K562 (cell line): ENCODE data around the gene EDN2. TPM values are rescaled to one million over a fixed set of nuclear protein-coding genes. Genes with fewer than 3 reads are reported as not detected.

Experiments
- ATAC-seq: fragments of 200-7000 bp; cut with Tn5 transposase; 3 replicates; pipeline ENCODE4 v1.9.1; 2020; ENCODE audit warnings: moderate library complexity
- BruUV-seq: library from RNA; stranded (reverse); fragments of 400-500 nt; replicated peaks from 2 replicates; lab custom pipeline; 2021; lab: Mats Ljungman, UMichigan
- CTCF ChIA-PET: fragments of 300-600 bp; formaldehyde crosslinking; extraction: SDS; loops from one replicate; lab custom pipeline; 2021; ENCODE audit warnings: low intra/inter-chr PET ratio; lab: Yijun Ruan, JAX
- POLR2A ChIA-PET: fragments of 300-600, 350-650 bp; sonication (Branson Sonifier 250); formaldehyde crosslinking; extraction: SDS; loops from one replicate; lab custom pipeline; 2021; ENCODE audit warnings: antibody characterized with exemption, inconsistent platforms; lab: Yijun Ruan, JAX
- DNase-seq, 4 experiments: peaks; one replicate each; pipeline versions ENCODE4 v3.0.0 to v3.0.0-alpha.2; 2011 to 2018; ENCODE audit warnings: low spot score in 3 of 4, mixed read lengths in 3 of 4; ENCODE audit errors: extremely low read depth in 1 of 4
- FAIRE-seq: peaks from 2 replicates; lab custom pipeline; 2011; peaks lifted over from hg19 to GRCh38; lab: Jason Lieb, UNC
- H2AFZ ChIP-seq: 2 replicates; pipeline ENCODE4 v1.6.0; 2011; ENCODE audit warnings: low read depth, low read length, control low read depth, inconsistent platforms
- H3K27ac ChIP-seq: fragments of 200-600 bp; 3 replicates; pipeline ENCODE4 v1.8.0; 2011; ENCODE audit warnings: low read depth, mild to moderate bottlenecking, control low read depth, inconsistent platforms, low read length, moderate library complexity, mixed read lengths; ENCODE audit errors: extremely low read depth
- H3K27me3 ChIP-seq, 2 experiments: fragments of 300-600 bp in 1 of 2; 2 replicates in 1 of 2; 3 replicates in 1 of 2; pipeline versions ENCODE4 v1.6.0 to v1.8.0; 2011; ENCODE audit warnings: inconsistent platforms in 2 of 2, low read length in 2 of 2, mild to moderate bottlenecking in 1 of 2, mixed read lengths in 1 of 2, moderate library complexity in 1 of 2; ENCODE audit not compliant: control insufficient read depth in 2 of 2, insufficient read depth in 2 of 2
- H3K36me3 ChIP-seq: fragments of 300-600 bp; 3 replicates; pipeline ENCODE4 v1.8.0; 2011; ENCODE audit warnings: mild to moderate bottlenecking, low read length, inconsistent platforms; ENCODE audit not compliant: control insufficient read depth, insufficient read depth
- H3K4me1 ChIP-seq, 2 experiments: fragments of 200-600 bp in 1 of 2; replicated peaks in 1 of 2; 2 replicates in 1 of 2; 3 replicates in 1 of 2; pipeline versions ENCODE4 v1.5.1 to v1.8.0; 2011; ENCODE audit warnings: inconsistent platforms in 2 of 2, low read length in 2 of 2, mild to moderate bottlenecking in 1 of 2, mixed read lengths in 1 of 2, moderate library complexity in 1 of 2; ENCODE audit not compliant: control insufficient read depth in 2 of 2, insufficient read depth in 2 of 2
- H3K4me2 ChIP-seq: 2 replicates; pipeline ENCODE4 v1.6.1; 2011; ENCODE audit warnings: low read length, control low read depth, inconsistent platforms, mixed read lengths; ENCODE audit not compliant: insufficient read depth
- H3K4me3 ChIP-seq: fragments of 200-600 bp; sonication (generic), shearing (Covaris generic); 2 replicates; pipeline ENCODE4 v1.5.1; 2016; ENCODE audit warnings: control low read depth, inconsistent platforms
- H3K79me2 ChIP-seq: fragments of 200-600 bp; 3 replicates; pipeline ENCODE4 v1.8.0; 2011; ENCODE audit warnings: low read length, inconsistent platforms; ENCODE audit not compliant: control insufficient read depth, insufficient read depth
- H3K9ac ChIP-seq, 2 experiments: 2 replicates each; pipeline versions ENCODE4 v1.6.0 to v1.6.1; 2011; ENCODE audit warnings: low read depth in 2 of 2, low read length in 2 of 2, control low read depth in 1 of 2, inconsistent platforms in 1 of 2, mild to moderate bottlenecking in 1 of 2, mixed read lengths in 1 of 2; ENCODE audit not compliant: insufficient read depth in 1 of 2
- H3K9me1 ChIP-seq: one replicate; pipeline ENCODE4 v1.6.0; 2011; ENCODE audit warnings: inconsistent platforms, mild to moderate bottlenecking, low read length, moderate library complexity; ENCODE audit not compliant: control insufficient read depth, insufficient read depth
- H3K9me3 ChIP-seq: replicated peaks from 2 replicates; pipeline ENCODE4 v1.5.1; 2011; ENCODE audit warnings: low read depth, low read length, inconsistent platforms; ENCODE audit not compliant: control insufficient read depth, insufficient read depth
- H4K20me1 ChIP-seq: replicated peaks from 2 replicates; pipeline ENCODE4 v1.6.1; 2011; ENCODE audit warnings: low read length, inconsistent platforms, mixed read lengths; ENCODE audit not compliant: control insufficient read depth, insufficient read depth
- POLR3G ChIP-seq: IDR thresholded peaks from 2 replicates; pipeline ENCODE4 v1.6.1; 2011; ENCODE audit not compliant: insufficient read length, insufficient replicate concordance; ENCODE audit errors: extremely low read depth
- PTBP1 ChIP-seq: fragments of 200-400 bp; formaldehyde crosslinking; IDR thresholded peaks from 2 replicates; pipeline ENCODE4 v1.6.1; 2017; ENCODE audit warnings: low read depth, low read length
- STAT5A ChIP-seq: IDR thresholded peaks from 2 replicates; pipeline ENCODE4 v1.6.1; 2012; ENCODE audit warnings: low read length, inconsistent platforms, borderline replicate concordance
- ZKSCAN8 ChIP-seq: fragments of 200-800 bp; sonication (Bioruptor generic); IDR thresholded peaks from 2 replicates; pipeline ENCODE4 v1.6.1; 2016; ENCODE audit warnings: missing genetic modification characterization, missing compliant biosample characterization
- ZNF407 ChIP-seq: fragments of 450-650 bp; IDR thresholded peaks from 2 replicates; pipeline ENCODE4 v1.6.1; 2016; ENCODE audit warnings: low read depth
- WGBS: fragments of 100-300 bp; shearing (Covaris generic); methylation state at CpG from one replicate; pipeline ENCODE4 v1.1.6; 2016; ENCODE audit warnings: low coverage, mixed read lengths; ENCODE audit not compliant: insufficient coverage; ENCODE audit errors: missing lambda C conversion rate; 5-methylcytosine and 5-hydroxymethylcytosine counted together
- in situ Hi-C: fragments of 300-500 bp; cut with MboI; formaldehyde crosslinking; loops from 4 replicates; pipeline ENCODE4 v1.15.0; 2018; ENCODE audit warnings: inconsistent platforms, mixed read lengths
- intact Hi-C: fragments of 100-400 bp; cut with micrococcal nuclease; formaldehyde crosslinking; loops from 2 replicates; pipeline ENCODE4 v1.14.2; 2022
- polyA plus RNA-seq, 8 experiments: library from polyadenylated mRNA; depleted of rRNA in 4 of 8; stranded (reverse) in 5 of 8; unstranded in 3 of 8; fragments of >200 nt; fragmentation: Nextera tagmentation in 2 of 8; fragmentation: Illumina TruSeq in 1 of 8; extraction: Ambion mirVana in 2 of 8; extraction: Trizol in 1 of 8; gene quantifications; 2 replicates each; pipeline versions ENCODE4 v1.2.1 to v1.2.3, GENCODE V29; 2011 to 2014; ENCODE audit warnings: inconsistent platforms in 1 of 8, missing spikeins in 1 of 8
- total RNA-seq, 7 experiments: library from RNA; depleted of rRNA in 6 of 7; stranded (reverse); fragments of >200 nt in 6 of 7; fragmentation: Illumina TruSeq in 2 of 7; extraction: Trizol in 2 of 7; gene quantifications; 2 replicates each; pipeline versions ENCODE4 v1.2.1 to v1.2.3, GENCODE V29; 2011 to 2021; ENCODE audit warnings: low replicate concordance in 1 of 7

EDN2 gene
- total and polyA plus RNA-seq, 9 of the 15 experiments (the other 6 are each of a cell fraction or from before 2014, with no cell fraction given), result not detected

- Histone ChIP-seq H3K4me2 (no peak overlapping the region), H3K9ac (no peak overlapping the region), H4K20me1 (peaks cover 10% of the 10 kb centered on the region), H3K27ac (no peak overlapping the region), H3K9me1 (no peaks in the 10 kb centered on the region), H3K4me3 (no peak overlapping the region), H3K79me2 (no peaks in the 10 kb centered on the region), H3K4me1 (peaks cover 6 to 14% of the 10 kb centered on the region in 2 experiments; a peak in 4 of 5 replicates), H3K27me3 (peaks cover 13 to 83% of the 10 kb centered on the region in 2 experiments; a peak in 4 of 5 replicates), H3K9me3 (no peaks in the 10 kb centered on the region), H3K36me3 (no peaks in the 10 kb centered on the region), H2AFZ (no peak overlapping the region)
- DNase-seq, result no peak
- POLR2A ChIA-PET, result interaction anchor here (0.6 kb wide), 1 partner anchor 16 kb away, joined by 3 read pairs; no protein-coding TSS in a partner anchor
- no peak for FAIRE-seq
- in situ Hi-C loops (no loop called here), intact Hi-C loops (no loop called here)
- no peak for TF ChIP-seq ZKSCAN8 (CRISPR knock-in tag)
- TF ChIP-seq PTBP1, result 0 out of 2 replicates have a peak, but pooled peaks have one; percentile 2
- TF ChIP-seq STAT5A, result no peak
- TF ChIP-seq POLR3G, result no peak
- TF ChIP-seq ZNF407, result no peak
- 10% methylated on average over 14 of the region's 15 CpGs for WGBS
- CTCF ChIA-PET, result no interaction called here
- no peak for ATAC-seq
- no TSS peak for BruUV-seq
Observed at GRCh38 chr1:41481109-41481775, 3.2 kb downstream of the EDN2 start.
